Bronchial epithelial cell (primary cell): Measurements from ENCODE around the gene MAPKBP1. TPM values are rescaled to one million over a fixed set of nuclear protein-coding genes. Genes with fewer than 3 reads are reported as not detected.

Experiments used
- DNase-seq: peaks from one replicate; pipeline ENCODE4 v3.0.0-alpha.2; 2010; ENCODE audit warnings: low read depth
- FAIRE-seq: peaks from 2 replicates; lab custom pipeline; 2011; peaks lifted over from hg19 to GRCh38; lab: Jason Lieb, UNC
- H3K27me3 ChIP-seq: 2 replicates; pipeline ENCODE4 v1.5.1; 2011; ENCODE audit warnings: low read length; ENCODE audit not compliant: control insufficient read depth, insufficient read depth
- H3K36me3 ChIP-seq: 2 replicates; pipeline ENCODE4 v1.5.1; 2011; ENCODE audit warnings: low read length; ENCODE audit not compliant: control insufficient read depth, insufficient read depth
- H3K4me3 ChIP-seq: 2 replicates; pipeline ENCODE4 v1.5.1; 2011; ENCODE audit warnings: mild to moderate bottlenecking, low read depth, low read length, control low read depth
- total RNA-seq: library from RNA; depleted of rRNA; stranded (reverse); fragments of >200 nt; gene quantifications from 2 replicates; pipeline ENCODE4 v1.2.1, GENCODE V29; 2014
- TF ChIP-seq, protein P1 (sequence below): IDR thresholded peaks from 2 replicates; pipeline ENCODE4 v1.5.1; 2011; ENCODE audit warnings: mild to moderate bottlenecking, moderate library complexity, low read length, control low read depth, inconsistent platforms; ENCODE audit not compliant: insufficient read depth, severe bottlenecking

MAPKBP1 gene
- total RNA-seq, 1 donor from 2014 or later, result 12.9 TPM

DNA sequence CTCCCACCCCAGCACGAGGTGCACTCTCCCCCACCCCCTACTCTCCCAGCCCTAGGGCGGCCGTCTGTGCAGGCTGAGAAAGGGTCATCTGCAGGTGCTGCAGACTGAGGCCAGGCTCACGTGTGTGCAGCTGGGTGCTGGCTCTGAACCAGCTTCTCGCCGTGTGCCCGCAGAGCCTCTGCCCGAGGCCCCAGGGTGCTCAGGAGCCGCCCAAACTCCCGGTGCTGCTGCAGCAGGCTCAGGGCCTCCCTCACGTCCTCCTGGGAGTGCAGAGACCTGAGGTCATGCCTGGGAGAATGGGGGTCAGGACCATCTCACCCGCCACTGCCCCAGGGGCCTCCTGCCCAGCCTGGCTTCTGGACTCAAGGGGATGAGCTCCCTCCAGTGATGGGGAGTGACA lies 102.4 kb downstream of the MAPKBP1 start:
- Histone ChIP-seq H3K4me3 (no peak overlapping the region), H3K27me3 (peaks cover 3% of the 10 kb centered on the region), H3K36me3 (no peaks in the 10 kb centered on the region)
- DNase-seq (no peak), FAIRE-seq (no peak)
- TF ChIP-seq, protein P1, sequence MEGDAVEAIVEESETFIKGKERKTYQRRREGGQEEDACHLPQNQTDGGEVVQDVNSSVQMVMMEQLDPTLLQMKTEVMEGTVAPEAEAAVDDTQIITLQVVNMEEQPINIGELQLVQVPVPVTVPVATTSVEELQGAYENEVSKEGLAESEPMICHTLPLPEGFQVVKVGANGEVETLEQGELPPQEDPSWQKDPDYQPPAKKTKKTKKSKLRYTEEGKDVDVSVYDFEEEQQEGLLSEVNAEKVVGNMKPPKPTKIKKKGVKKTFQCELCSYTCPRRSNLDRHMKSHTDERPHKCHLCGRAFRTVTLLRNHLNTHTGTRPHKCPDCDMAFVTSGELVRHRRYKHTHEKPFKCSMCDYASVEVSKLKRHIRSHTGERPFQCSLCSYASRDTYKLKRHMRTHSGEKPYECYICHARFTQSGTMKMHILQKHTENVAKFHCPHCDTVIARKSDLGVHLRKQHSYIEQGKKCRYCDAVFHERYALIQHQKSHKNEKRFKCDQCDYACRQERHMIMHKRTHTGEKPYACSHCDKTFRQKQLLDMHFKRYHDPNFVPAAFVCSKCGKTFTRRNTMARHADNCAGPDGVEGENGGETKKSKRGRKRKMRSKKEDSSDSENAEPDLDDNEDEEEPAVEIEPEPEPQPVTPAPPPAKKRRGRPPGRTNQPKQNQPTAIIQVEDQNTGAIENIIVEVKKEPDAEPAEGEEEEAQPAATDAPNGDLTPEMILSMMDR, result no peak

Other genes with a start within 250 kb of the MAPKBP1 start
- 10.3 and 12.0 TPM in 2 replicates for gene RPAP1, start 230.2 kb upstream of the MAPKBP1 start, total RNA-seq
- gene TYRO3, start 215.3 kb upstream of the MAPKBP1 start, total RNA-seq, result 3.9 and 11.4 TPM in 2 replicates
- gene MGA, start 114.1 kb upstream of the MAPKBP1 start, total RNA-seq, result 21.1 and 24.0 TPM in 2 replicates
- gene JMJD7, start 53.6 kb downstream of the MAPKBP1 start, total RNA-seq, result 22.9 TPM in 2 replicates
- 8.2 and 42.6 TPM in 2 replicates for gene PLA2G4B, start 64.4 kb downstream of the MAPKBP1 start, total RNA-seq
- 0.51 and 0.53 TPM in 2 replicates for gene SPTBN5, start 119.6 kb downstream of the MAPKBP1 start, total RNA-seq
- 21.1 and 28.3 TPM in 2 replicates for gene EHD4, start 198.1 kb downstream of the MAPKBP1 start, total RNA-seq
- gene PLA2G4E, start 246.6 kb downstream of the MAPKBP1 start, total RNA-seq, result under 0.01 and 1.4 TPM in 2 replicates